PC-9 (cell line): ENCODE measurements around the gene TRAPPC12. TPM values are rescaled to one million over a fixed set of nuclear protein-coding genes. Genes with fewer than 3 reads are reported as not detected.
"Not testable (repeated sequence)": the region's sequence is repeated elsewhere in the genome, so short reads cannot be mapped to it uniquely, and the experiment has no call there.

Experiments used
- BruUV-seq: library from RNA; stranded (reverse); fragments of 400-500 nt; replicated peaks from 2 replicates; lab custom pipeline; 2021; lab: Mats Ljungman, UMichigan
- CTCF ChIA-PET: fragments of 300-600 bp; sonication (Branson Sonifier 250); formaldehyde crosslinking; loops from one replicate; lab custom pipeline; 2022; ENCODE audit warnings: antibody characterized with exemption; lab: Charles Lee
- POLR2A ChIA-PET: fragments of 300-600 bp; sonication (Branson Sonifier 250); formaldehyde crosslinking; loops from one replicate; lab custom pipeline; 2022; ENCODE audit warnings: antibody characterized with exemption; ENCODE audit not compliant: unreplicated experiment; lab: Charles Lee
- DNase-seq, 2 experiments: peaks; one replicate each; pipeline versions ENCODE4 v3.0.0 to v3.0.0-alpha.2; 2015 to 2022; ENCODE audit warnings: mixed read lengths in 1 of 2
- H2AFZ ChIP-seq: fragments of 200-600 bp; sonication (generic); 2 replicates; pipeline ENCODE4 v1.8.1; 2017; ENCODE audit warnings: antibody characterized with exemption
- H3F3A ChIP-seq: fragments of 200-600 bp; sonication (generic); 2 replicates; pipeline ENCODE4 v1.8.1; 2017; ENCODE audit warnings: antibody characterized with exemption, mild to moderate bottlenecking, low read depth; ENCODE audit not compliant: insufficient read depth
- H3K27ac ChIP-seq: fragments of 200-600 bp; sonication (generic); 2 replicates; pipeline ENCODE4 v1.6.1; 2016; ENCODE audit warnings: mixed run types
- H3K27me3 ChIP-seq: fragments of 200-600 bp; sonication (generic); 2 replicates; pipeline ENCODE4 v1.6.1; 2016; ENCODE audit warnings: low read depth, mixed run types; ENCODE audit not compliant: insufficient read depth
- H3K36me3 ChIP-seq: fragments of 200-600 bp; sonication (generic); 2 replicates; pipeline ENCODE4 v1.6.1; 2016; ENCODE audit warnings: low read depth, mixed run types
- H3K4me1 ChIP-seq: fragments of 200-600 bp; sonication (generic); replicated peaks from 2 replicates; pipeline ENCODE4 v1.6.1; 2016; ENCODE audit warnings: mixed run types; ENCODE audit not compliant: insufficient read depth
- H3K4me2 ChIP-seq: fragments of 200-600 bp; sonication (generic); 2 replicates; pipeline ENCODE4 v1.6.1; 2017; ENCODE audit warnings: mixed run types
- H3K4me3 ChIP-seq: fragments of 200-600 bp; sonication (generic); 2 replicates; pipeline ENCODE4 v1.6.1; 2016; ENCODE audit warnings: mixed run types
- H3K79me2 ChIP-seq: fragments of 200-600 bp; sonication (generic); 2 replicates; pipeline ENCODE4 v1.6.1; 2017; ENCODE audit warnings: low read depth, mixed run types
- H3K9me2 ChIP-seq: fragments of 200-600 bp; sonication (generic); 2 replicates; pipeline ENCODE4 v1.8.1; 2017; ENCODE audit warnings: mild to moderate bottlenecking; ENCODE audit not compliant: insufficient read depth
- H3K9me3 ChIP-seq: fragments of 200-600 bp; sonication (generic); 2 replicates; pipeline ENCODE4 v1.8.1; 2016; ENCODE audit warnings: low read depth; ENCODE audit not compliant: insufficient read depth
- H4K20me1 ChIP-seq: fragments of 200-600 bp; sonication (generic); 2 replicates; pipeline ENCODE4 v1.8.1; 2017; ENCODE audit not compliant: insufficient read depth
- CTCF ChIP-seq: fragments of 200-600 bp; sonication (generic); conservative IDR thresholded peaks from 2 replicates; pipeline ENCODE4 v1.6.1; 2017; ENCODE audit warnings: mixed run types, antibody characterized with exemption, mild to moderate bottlenecking, moderate library complexity
- EZH2 ChIP-seq: fragments of 200-600 bp; sonication (generic); IDR thresholded peaks from 2 replicates; pipeline ENCODE4 v1.8.0; 2017; ENCODE audit warnings: antibody characterized with exemption, low read depth
- intact Hi-C: fragments of 100-400 bp; cut with micrococcal nuclease; formaldehyde crosslinking; loops from one replicate; pipeline ENCODE4 v1.10.0; 2022; ENCODE audit not compliant: unreplicated experiment
- total RNA-seq: library from RNA; stranded (reverse); gene quantifications from 2 replicates; pipeline ENCODE4 v1.2.3, GENCODE V29; 2021

The TRAPPC12 gene
- total RNA-seq, 1 experiment from 2014 or later = 69.3 TPM

GRCh38 chr2:3443506-3444084 is 64.1 kb downstream of the TRAPPC12 start:
- CTCF ChIA-PET = no interaction called here
- Histone ChIP-seq H3K27me3 (no peaks in the 10 kb centered on the region), H3K9me3 (no peaks in the 10 kb centered on the region), H3K4me3 (no peak overlapping the region), H2AFZ (no peak overlapping the region), H3K9me2 (no peaks in the 10 kb centered on the region), H3K4me2 (no peak overlapping the region), H3K36me3 (peaks cover 21% of the 10 kb centered on the region), H4K20me1 (peaks cover 11% of the 10 kb centered on the region), H3F3A (no peaks in the 10 kb centered on the region), H3K4me1 (no peaks in the 10 kb centered on the region), H3K27ac (no peak overlapping the region), H3K79me2 (no peaks in the 10 kb centered on the region)
- TF ChIP-seq EZH2 = no peak
- TF ChIP-seq CTCF = no peak
- POLR2A ChIA-PET = no interaction called here
- intact Hi-C loops = no loop called here
- no peak for DNase-seq
- no TSS peak for BruUV-seq

GRCh38 chr2:3445891-3446290 is 66.4 kb downstream of the TRAPPC12 start:
- Histone ChIP-seq H3K4me1 (no peaks in the 10 kb centered on the region), H3K9me3 (no peaks in the 10 kb centered on the region), H3K4me3 (no peak overlapping the region), H4K20me1 (peaks cover 16% of the 10 kb centered on the region), H3K27ac (no peak overlapping the region), H3K9me2 (no peaks in the 10 kb centered on the region), H3K27me3 (no peaks in the 10 kb centered on the region), H3F3A (no peaks in the 10 kb centered on the region), H3K4me2 (no peak overlapping the region), H3K79me2 (no peaks in the 10 kb centered on the region), H2AFZ (no peak overlapping the region), H3K36me3 (peaks cover 27% of the 10 kb centered on the region)
- no TSS peak for BruUV-seq
- CTCF ChIA-PET = no interaction called here
- POLR2A ChIA-PET = no interaction called here
- intact Hi-C loops = no loop called here
- TF ChIP-seq CTCF (no peak), EZH2 (no peak)
- no peak for DNase-seq

GRCh38 chr2:3446381-3446780 is 66.9 kb downstream of the TRAPPC12 start:
- H3F3A ChIP-seq = no peaks in the 10 kb centered on the region
- H3K9me2 ChIP-seq = no peaks in the 10 kb centered on the region
- no peaks in the 10 kb centered on the region for H3K4me1 ChIP-seq
- no peak overlapping the region for H3K4me3 ChIP-seq
- TF ChIP-seq CTCF (no peak), EZH2 (no peak)
- no peak overlapping the region for H2AFZ ChIP-seq
- H3K79me2 ChIP-seq = no peaks in the 10 kb centered on the region
- no peaks in the 10 kb centered on the region for H3K9me3 ChIP-seq
- H3K27ac ChIP-seq = no peak overlapping the region
- H3K36me3 ChIP-seq = peaks cover 27% of the 10 kb centered on the region
- CTCF ChIA-PET = no interaction called here
- POLR2A ChIA-PET = no interaction called here
- BruUV-seq = no TSS peak
- H3K4me2 ChIP-seq = no peak overlapping the region
- H4K20me1 ChIP-seq = peaks cover 20% of the 10 kb centered on the region
- no peaks in the 10 kb centered on the region for H3K27me3 ChIP-seq
- intact Hi-C loops = no loop called here
- DNase-seq = no peak

GRCh38 chr2:3447186-3447585 is 67.7 kb downstream of the TRAPPC12 start:
- POLR2A ChIA-PET, H3K9me3 ChIP-seq, H3K9me2 ChIP-seq, DNase-seq, H3K4me2 ChIP-seq, BruUV-seq, intact Hi-C loops, H3K27me3 ChIP-seq, H3K27ac ChIP-seq, H3K4me3 ChIP-seq, H2AFZ ChIP-seq, H3K4me1 ChIP-seq, H3F3A ChIP-seq, H3K79me2 ChIP-seq: not testable (repeated sequence)
- Histone ChIP-seq H4K20me1 (peaks cover 22% of the 10 kb centered on the region), H3K36me3 (peaks cover 27% of the 10 kb centered on the region)
- CTCF ChIA-PET = interaction anchor here (0.7 kb wide), 1 partner anchor 18 kb away, joined by 13 read pairs; no protein-coding TSS in a partner anchor
